B cell (primary cell): Measurements from ENCODE around the gene CACNA1D.

Experiments used
- EZH2 ChIP-seq: IDR thresholded peaks from 2 replicates; pipeline ENCODE4 v1.6.1; 2012; ENCODE audit warnings: borderline replicate concordance, low read depth, mild to moderate bottlenecking, moderate library complexity, low read length; ENCODE audit not compliant: insufficient read depth, poor library complexity, severe bottlenecking
- TF ChIP-seq, protein P1 (sequence below): fragments of 200-600 bp; IDR thresholded peaks from one replicate; pipeline ENCODE4 v1.8.0; 2022; ENCODE audit warnings: antibody characterized with exemption, mild to moderate bottlenecking

DNA sequence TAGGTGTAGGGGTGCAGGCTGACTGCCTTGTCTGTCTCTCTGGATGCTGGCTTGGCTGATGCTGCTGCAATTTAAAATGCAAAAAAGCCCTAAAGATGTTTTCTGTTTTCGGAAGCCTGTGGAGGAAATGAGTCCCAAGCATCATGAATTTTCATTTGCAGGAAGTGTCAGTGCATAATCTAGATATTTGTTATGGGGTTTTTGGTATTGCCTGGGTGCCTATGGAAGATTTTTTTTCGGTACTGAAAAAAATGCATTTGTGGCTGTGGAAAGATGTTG lies 1.9 kb downstream of the CACNA1D start:
- TF ChIP-seq, protein P1, sequence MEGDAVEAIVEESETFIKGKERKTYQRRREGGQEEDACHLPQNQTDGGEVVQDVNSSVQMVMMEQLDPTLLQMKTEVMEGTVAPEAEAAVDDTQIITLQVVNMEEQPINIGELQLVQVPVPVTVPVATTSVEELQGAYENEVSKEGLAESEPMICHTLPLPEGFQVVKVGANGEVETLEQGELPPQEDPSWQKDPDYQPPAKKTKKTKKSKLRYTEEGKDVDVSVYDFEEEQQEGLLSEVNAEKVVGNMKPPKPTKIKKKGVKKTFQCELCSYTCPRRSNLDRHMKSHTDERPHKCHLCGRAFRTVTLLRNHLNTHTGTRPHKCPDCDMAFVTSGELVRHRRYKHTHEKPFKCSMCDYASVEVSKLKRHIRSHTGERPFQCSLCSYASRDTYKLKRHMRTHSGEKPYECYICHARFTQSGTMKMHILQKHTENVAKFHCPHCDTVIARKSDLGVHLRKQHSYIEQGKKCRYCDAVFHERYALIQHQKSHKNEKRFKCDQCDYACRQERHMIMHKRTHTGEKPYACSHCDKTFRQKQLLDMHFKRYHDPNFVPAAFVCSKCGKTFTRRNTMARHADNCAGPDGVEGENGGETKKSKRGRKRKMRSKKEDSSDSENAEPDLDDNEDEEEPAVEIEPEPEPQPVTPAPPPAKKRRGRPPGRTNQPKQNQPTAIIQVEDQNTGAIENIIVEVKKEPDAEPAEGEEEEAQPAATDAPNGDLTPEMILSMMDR = no peak
- TF ChIP-seq EZH2 = no peak
